ENCODE results near the gene PRTFDC1. TPM values are rescaled to one million over a fixed set of nuclear protein-coding genes. Genes with fewer than 3 reads are reported as not detected.
"Not testable (repeated sequence)": the region's sequence is repeated elsewhere in the genome, so short reads cannot be mapped to it uniquely, and the experiment has no call there.

The PRTFDC1 gene
- total RNA-seq, 1 donor from 2014 or later: 9.6 TPM

DNA sequence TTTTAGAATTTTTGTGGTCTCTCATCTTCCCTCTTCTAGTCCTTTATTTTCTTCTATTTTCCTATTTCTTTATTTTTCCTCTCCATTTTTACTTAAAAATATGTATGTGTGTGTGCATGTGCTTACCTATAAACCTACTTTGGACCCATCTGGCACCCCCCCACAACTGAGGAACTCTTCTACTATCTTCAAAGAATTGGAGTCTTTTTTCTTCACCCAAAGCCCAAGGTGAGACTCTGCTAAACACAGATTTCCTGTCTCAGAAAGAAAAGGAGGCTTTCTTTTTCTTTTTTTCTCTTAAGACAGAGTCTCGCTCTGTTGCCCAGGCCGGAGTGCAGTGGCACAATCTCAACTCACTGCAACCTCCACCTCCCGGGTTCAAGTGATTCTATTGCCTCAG is 24.2 kb downstream of the PRTFDC1 start:
- no peak for TF ChIP-seq CTCF (IDR thresholded peaks at IDR 0.05; ENCODE audit: insufficient read depth, low read length, poor library complexity, severe bottlenecking)
- DNase-seq (ENCODE audit: low read depth): no peak
- Histone ChIP-seq H3K27me3 (ENCODE audit: control insufficient read depth, insufficient read depth, low read length) (no peaks in the 10 kb centered on the region), H3K4me3 (ENCODE audit: low read depth, low read length) (no peak overlapping the region), H3K36me3 (ENCODE audit: control insufficient read depth, insufficient read depth, low read length) (no peaks in the 10 kb centered on the region)

GRCh38 chr10:24926557-24926956 is 25.8 kb downstream of the PRTFDC1 start:
- DNase-seq (ENCODE audit: low read depth): no peak
- H3K36me3 ChIP-seq (ENCODE audit: control insufficient read depth, insufficient read depth, low read length): no peaks in the 10 kb centered on the region
- no peak for TF ChIP-seq CTCF (IDR thresholded peaks at IDR 0.05; ENCODE audit: insufficient read depth, low read length, poor library complexity, severe bottlenecking)
- no peak overlapping the region for H3K4me3 ChIP-seq (ENCODE audit: low read depth, low read length)
- H3K27me3 ChIP-seq (ENCODE audit: control insufficient read depth, insufficient read depth, low read length): no peaks in the 10 kb centered on the region

DNA sequence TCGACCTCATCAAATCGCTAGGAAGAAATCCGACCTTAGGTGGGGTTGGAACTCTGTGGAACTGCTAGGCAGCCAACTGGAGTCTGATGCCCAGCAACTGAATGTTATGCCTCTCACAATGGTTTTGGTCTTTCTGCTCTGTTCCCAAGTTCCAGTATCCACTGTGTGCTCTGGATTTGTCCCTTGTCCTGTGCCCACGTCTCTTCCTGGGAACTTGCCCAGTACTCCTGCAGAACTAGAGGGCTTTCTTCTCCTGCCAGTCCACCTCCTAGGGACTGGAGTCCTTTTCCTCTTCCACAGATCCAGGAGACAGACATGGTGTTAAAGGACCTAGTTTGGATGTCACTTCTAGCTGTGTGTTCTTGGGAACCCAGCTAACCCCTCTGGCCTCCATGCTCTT is 26.6 kb downstream of the PRTFDC1 start:
- Histone ChIP-seq H3K27me3 (ENCODE audit: control insufficient read depth, insufficient read depth, low read length) (no peaks in the 10 kb centered on the region), H3K4me3 (ENCODE audit: low read depth, low read length) (no peak overlapping the region)
- TF ChIP-seq CTCF (IDR thresholded peaks at IDR 0.05; ENCODE audit: insufficient read depth, low read length, poor library complexity, severe bottlenecking): no peak

GRCh38 chr10:24924483-24924882 is 27.9 kb downstream of the PRTFDC1 start:
- not testable (repeated sequence) for H3K4me3 ChIP-seq (ENCODE audit: low read depth, low read length)

More for the DNA sequence above, 26.6 kb downstream of the PRTFDC1 start:
- no peaks in the 10 kb centered on the region for H3K36me3 ChIP-seq (ENCODE audit: control insufficient read depth, insufficient read depth, low read length)
- no peak for DNase-seq (ENCODE audit: low read depth)

DNA sequence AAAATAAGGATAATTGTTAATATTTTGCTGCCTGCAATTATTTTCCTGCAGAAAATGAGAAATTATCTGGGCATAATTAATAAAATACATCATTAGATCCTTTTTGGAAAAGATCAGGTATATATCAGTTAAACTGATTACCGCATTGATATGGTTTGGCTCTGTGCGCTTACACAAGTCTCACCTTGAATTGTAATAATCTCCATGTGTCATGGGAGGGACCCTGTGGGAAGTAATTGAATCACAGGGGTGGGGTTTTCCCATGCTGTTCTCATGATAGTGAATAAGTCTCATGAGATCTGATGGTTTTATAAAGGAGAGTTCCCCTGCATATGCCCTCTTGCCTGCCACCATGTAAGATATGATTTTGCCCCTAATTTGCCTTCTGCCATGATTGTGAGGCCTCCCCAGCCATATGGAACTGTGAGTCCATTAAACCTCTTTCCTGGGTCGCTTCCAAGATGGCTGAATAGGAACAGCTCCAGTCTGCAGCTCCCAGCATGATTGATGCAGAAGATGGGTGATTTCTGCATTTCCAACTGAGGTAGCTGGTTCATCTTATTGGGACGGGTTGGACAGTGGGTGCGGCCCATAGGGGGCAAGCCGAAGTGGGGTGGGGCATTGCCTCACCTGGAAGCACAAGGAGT is 30.1 kb downstream of the PRTFDC1 start:
- not testable (repeated sequence) for H3K27me3 ChIP-seq (ENCODE audit: control insufficient read depth, insufficient read depth, low read length); H3K36me3 ChIP-seq (ENCODE audit: control insufficient read depth, insufficient read depth, low read length); H3K4me3 ChIP-seq (ENCODE audit: low read depth, low read length); DNase-seq (ENCODE audit: low read depth)

More at GRCh38 chr10:24924483-24924882, 27.9 kb downstream of the PRTFDC1 start:
- not testable (repeated sequence) for DNase-seq (ENCODE audit: low read depth); H3K36me3 ChIP-seq (ENCODE audit: control insufficient read depth, insufficient read depth, low read length); H3K27me3 ChIP-seq (ENCODE audit: control insufficient read depth, insufficient read depth, low read length)

DNA sequence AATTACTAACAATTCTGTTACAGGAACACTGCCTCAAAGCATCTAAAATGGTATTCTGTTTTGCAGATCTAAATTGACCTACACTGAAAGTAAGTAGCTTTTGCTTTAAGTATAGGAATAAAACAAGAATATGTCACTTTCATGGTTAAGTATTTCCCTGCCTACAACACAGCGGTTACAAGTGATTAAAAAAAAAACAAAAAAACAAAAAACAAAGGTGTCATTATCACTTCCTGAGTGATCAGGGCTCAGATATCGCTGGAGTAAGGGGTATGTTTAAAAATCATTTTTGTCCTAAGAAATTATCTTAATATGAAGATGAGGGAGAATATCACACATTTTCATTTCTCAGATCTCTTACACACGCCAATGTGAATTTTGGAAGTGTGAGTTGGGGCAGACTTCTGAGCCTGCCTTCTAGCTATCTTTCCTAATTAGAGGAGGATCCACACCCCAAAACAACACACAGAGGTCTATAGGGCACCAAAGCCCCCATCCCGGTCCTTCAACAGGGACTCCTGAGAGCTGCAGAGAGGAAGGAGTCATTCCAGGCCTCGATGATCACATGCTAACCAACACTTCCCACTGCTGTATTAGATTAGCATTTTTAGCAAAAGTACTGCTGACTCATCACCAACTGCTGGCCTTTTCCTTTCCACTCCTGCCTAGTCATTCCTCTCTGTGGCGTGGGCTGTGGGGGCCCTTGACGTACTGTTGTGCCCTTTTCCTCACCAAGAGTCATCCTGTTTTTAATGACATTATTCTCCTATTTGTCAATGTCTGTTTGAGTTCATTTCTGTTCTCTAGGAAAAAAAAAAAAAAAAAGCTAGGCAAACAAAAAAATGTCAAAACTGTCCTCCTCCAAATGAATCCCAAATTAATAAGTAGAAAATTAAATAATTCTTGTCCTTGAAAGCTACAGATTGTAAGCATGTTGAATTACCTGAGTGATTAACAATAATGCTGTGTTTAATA is 31.2 kb downstream of the PRTFDC1 start:
- H3K36me3 ChIP-seq (ENCODE audit: control insufficient read depth, insufficient read depth, low read length): no peaks in the 10 kb centered on the region
- TF ChIP-seq CTCF (IDR thresholded peaks at IDR 0.05; ENCODE audit: insufficient read depth, low read length, poor library complexity, severe bottlenecking): no peak
- no peaks in the 10 kb centered on the region for H3K27me3 ChIP-seq (ENCODE audit: control insufficient read depth, insufficient read depth, low read length)
- DNase-seq (ENCODE audit: low read depth): peak; percentile 85
- no peak overlapping the region for H3K4me3 ChIP-seq (ENCODE audit: low read depth, low read length)

GRCh38 chr10:24920192-24920591 is 32.2 kb downstream of the PRTFDC1 start:
- DNase-seq (ENCODE audit: low read depth); H3K36me3 ChIP-seq (ENCODE audit: control insufficient read depth, insufficient read depth, low read length); H3K27me3 ChIP-seq (ENCODE audit: control insufficient read depth, insufficient read depth, low read length); H3K4me3 ChIP-seq (ENCODE audit: low read depth, low read length): not testable (repeated sequence)

GRCh38 chr10:24919629-24920028 is 32.8 kb downstream of the PRTFDC1 start:
- not testable (repeated sequence) for H3K4me3 ChIP-seq (ENCODE audit: low read depth, low read length); DNase-seq (ENCODE audit: low read depth); H3K27me3 ChIP-seq (ENCODE audit: control insufficient read depth, insufficient read depth, low read length)

More at GRCh38 chr10:24919629-24920028, 32.8 kb downstream of the PRTFDC1 start:
- H3K36me3 ChIP-seq (ENCODE audit: control insufficient read depth, insufficient read depth, low read length): not testable (repeated sequence)
